HEK293T (cell line): ENCODE measurements around the gene ADK.

Experiments
- CTCF ChIA-PET: fragments of 350-600 bp; formaldehyde crosslinking; extraction: SDS; loops from one replicate; lab custom pipeline; 2021; ENCODE audit warnings: antibody characterized with exemption, inconsistent platforms; lab: Yijun Ruan, JAX
- POLR2A ChIA-PET: fragments of 350-600 bp; formaldehyde crosslinking; extraction: SDS; loops from one replicate; lab custom pipeline; 2020; ENCODE audit warnings: antibody characterized with exemption, inconsistent platforms; lab: Yijun Ruan, JAX
- DNase-seq: peaks from one replicate; pipeline ENCODE4 v3.0.0; 2012; ENCODE audit warnings: mixed read lengths; ENCODE audit errors: extremely low spot score
- ARNT ChIP-seq: fragments of 450-650 bp; IDR thresholded peaks from 2 replicates; pipeline ENCODE4 v1.6.1; 2017; ENCODE audit warnings: mild to moderate bottlenecking
- BHLHE40 ChIP-seq: fragments of 450-650 bp; IDR thresholded peaks from 2 replicates; pipeline ENCODE4 v1.6.1; 2016; ENCODE audit warnings: mild to moderate bottlenecking, moderate library complexity, borderline replicate concordance
- CTBP1 ChIP-seq: fragments of 450-650 bp; IDR thresholded peaks from 2 replicates; pipeline ENCODE4 v1.6.1; 2016; ENCODE audit warnings: borderline replicate concordance
- ELF4 ChIP-seq: fragments of 450-650 bp; IDR thresholded peaks from 2 replicates; pipeline ENCODE4 v1.6.1; 2017; ENCODE audit warnings: antibody characterized with exemption
- FOXA1 ChIP-seq: fragments of 450-650 bp; IDR thresholded peaks from 2 replicates; pipeline ENCODE4 v1.6.1; 2016; ENCODE audit warnings: mild to moderate bottlenecking
- FOXK2 ChIP-seq: fragments of 450-650 bp; IDR thresholded peaks from 2 replicates; pipeline ENCODE4 v1.6.1; 2016; ENCODE audit warnings: mild to moderate bottlenecking
- FOXM1 ChIP-seq: fragments of 450-650 bp; IDR thresholded peaks from 2 replicates; pipeline ENCODE4 v1.6.1; 2017; ENCODE audit warnings: mild to moderate bottlenecking, borderline replicate concordance
- HDGF ChIP-seq: fragments of 450-650 bp; IDR thresholded peaks from 2 replicates; pipeline ENCODE4 v1.6.1; 2017; ENCODE audit warnings: antibody characterized with exemption, borderline replicate concordance
- L3MBTL2 ChIP-seq: fragments of 450-650 bp; conservative IDR thresholded peaks from 2 replicates; pipeline ENCODE4 v1.6.1; 2016; ENCODE audit warnings: mild to moderate bottlenecking
- LEF1 ChIP-seq: fragments of 450-650 bp; IDR thresholded peaks from 2 replicates; pipeline ENCODE4 v1.6.1; 2017; ENCODE audit warnings: mild to moderate bottlenecking, borderline replicate concordance
- NFRKB ChIP-seq: fragments of 450-650 bp; IDR thresholded peaks from 2 replicates; pipeline ENCODE4 v1.6.1; 2016; ENCODE audit warnings: mild to moderate bottlenecking, moderate library complexity
- SP1 ChIP-seq: fragments of 450-650 bp; IDR thresholded peaks from 2 replicates; pipeline ENCODE4 v1.6.1; 2017
- SUZ12 ChIP-seq: fragments of 450-650 bp; IDR thresholded peaks from 2 replicates; pipeline ENCODE4 v1.6.1; 2016; ENCODE audit warnings: mild to moderate bottlenecking
- TARDBP ChIP-seq: fragments of 450-650 bp; IDR thresholded peaks from 2 replicates; pipeline ENCODE4 v1.6.1; 2016
- ZNF384 ChIP-seq: fragments of 450-650 bp; IDR thresholded peaks from 2 replicates; pipeline ENCODE4 v1.6.1; 2016
- TF ChIP-seq, protein P1 (sequence below): fragments of 450-650 bp; IDR thresholded peaks from 2 replicates; pipeline ENCODE4 v1.6.1; 2016

Gene ADK

DNA sequence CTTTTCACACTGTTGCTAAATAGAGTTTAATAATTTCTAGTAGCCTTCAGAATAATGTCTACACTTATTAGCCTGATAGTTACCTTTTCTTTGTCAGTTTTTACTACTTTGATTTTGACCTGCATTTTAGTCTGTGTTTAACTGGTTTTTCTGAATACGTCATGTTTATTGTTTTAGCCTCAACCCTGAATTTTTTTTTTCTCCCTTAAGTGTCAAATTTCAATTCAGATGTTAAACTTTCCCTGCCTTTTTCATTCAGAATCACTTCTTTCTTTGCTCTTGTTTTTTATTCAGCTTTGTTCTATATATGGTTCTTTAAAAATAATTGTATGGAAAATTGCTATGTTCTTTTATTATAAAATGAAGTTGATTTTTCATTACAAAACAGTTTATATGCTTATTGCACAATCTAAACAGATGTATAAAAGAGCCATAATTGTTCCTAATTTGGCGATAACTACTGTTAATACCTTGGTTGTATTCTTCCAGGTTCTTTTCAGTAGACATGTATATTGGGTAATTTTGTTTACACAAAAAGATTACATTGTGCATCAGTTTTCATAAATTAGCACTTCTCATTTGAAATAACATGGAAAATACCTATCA is 159.7 kb downstream of the ADK start:
- TF ChIP-seq ZNF384 (peak; percentile 98), TARDBP (no peak)
- DNase-seq, result no peak
- CTCF ChIA-PET, result no interaction called here
- POLR2A ChIA-PET, result no interaction called here

- no peak for DNase-seq
- no peak for TF ChIP-seq ZNF384
- TF ChIP-seq FOXK2, result no peak
- no peak for TF ChIP-seq FOXM1
- TF ChIP-seq, protein P1, sequence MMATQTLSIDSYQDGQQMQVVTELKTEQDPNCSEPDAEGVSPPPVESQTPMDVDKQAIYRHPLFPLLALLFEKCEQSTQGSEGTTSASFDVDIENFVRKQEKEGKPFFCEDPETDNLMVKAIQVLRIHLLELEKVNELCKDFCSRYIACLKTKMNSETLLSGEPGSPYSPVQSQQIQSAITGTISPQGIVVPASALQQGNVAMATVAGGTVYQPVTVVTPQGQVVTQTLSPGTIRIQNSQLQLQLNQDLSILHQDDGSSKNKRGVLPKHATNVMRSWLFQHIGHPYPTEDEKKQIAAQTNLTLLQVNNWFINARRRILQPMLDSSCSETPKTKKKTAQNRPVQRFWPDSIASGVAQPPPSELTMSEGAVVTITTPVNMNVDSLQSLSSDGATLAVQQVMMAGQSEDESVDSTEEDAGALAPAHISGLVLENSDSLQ, result no peak
- TF ChIP-seq TARDBP, result no peak
- TF ChIP-seq NFRKB, result no peak
- no peak for TF ChIP-seq ELF4
- no peak for TF ChIP-seq HDGF
- TF ChIP-seq SUZ12, result no peak
- no peak for TF ChIP-seq FOXA1
- no peak for TF ChIP-seq ARNT
- TF ChIP-seq CTBP1, result no peak
- TF ChIP-seq BHLHE40, result no peak
- ChIA-PET POLR2A (no interaction called here), CTCF (no interaction called here)
These were observed 163.1 kb downstream of the ADK start for GRCh38 chr10:74314166-74314565.

DNA sequence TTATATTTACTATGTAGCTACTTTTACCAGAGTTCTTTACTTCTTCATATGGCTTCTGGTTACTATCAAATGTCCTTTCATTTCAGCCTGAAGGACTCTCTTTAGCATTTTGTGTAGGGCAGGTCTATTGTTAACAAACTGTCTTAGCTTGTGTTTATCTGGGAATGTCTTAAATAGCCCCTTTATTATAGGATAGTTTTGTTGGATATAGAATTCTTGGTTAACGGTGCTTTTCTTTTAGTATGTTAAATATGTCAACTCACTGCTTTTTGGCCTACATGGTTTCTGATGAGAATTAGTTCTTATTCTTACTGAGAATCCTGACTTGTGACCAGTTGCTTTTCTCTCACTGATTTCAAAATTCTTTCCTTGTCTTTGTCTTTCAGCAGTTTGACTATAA is 169.0 kb downstream of the ADK start:
- DNase-seq, result no peak
- POLR2A ChIA-PET, result no interaction called here
- CTCF ChIA-PET, result no interaction called here
- TF ChIP-seq NFRKB, result no peak
- TF ChIP-seq, protein P1, result no peak

DNA sequence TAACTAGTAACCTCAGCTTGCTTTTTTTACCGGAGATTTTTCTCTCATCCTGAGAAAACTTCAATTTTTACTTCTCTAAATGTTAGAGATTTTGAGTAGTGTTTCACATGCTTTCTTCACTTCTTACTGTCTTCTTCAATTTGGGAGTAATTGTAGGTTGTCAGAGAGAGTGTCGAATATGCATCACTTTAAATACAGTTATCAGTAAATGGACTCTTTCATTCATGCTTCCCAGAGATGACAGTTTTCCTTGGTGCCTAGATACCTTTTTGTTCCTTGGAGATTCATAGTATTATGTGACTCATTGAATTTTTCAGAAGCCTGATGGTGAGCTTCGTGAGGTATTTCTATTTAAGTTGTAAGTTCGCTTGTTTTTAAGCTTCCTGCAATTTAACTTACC is 169.7 kb downstream of the ADK start:
- CTCF ChIA-PET, result no interaction called here
- POLR2A ChIA-PET, result no interaction called here
- no peak for DNase-seq
- TF ChIP-seq FOXK2 (no peak), CTBP1 (no peak), FOXM1 (no peak), FOXA1 (no peak), L3MBTL2 (no peak), NFRKB (no peak), SUZ12 (no peak), TARDBP (no peak), ARNT (no peak), BHLHE40 (no peak), SP1 (no peak), HDGF (no peak), ZNF384 (no peak), LEF1 (no peak), ELF4 (no peak)
- TF ChIP-seq, protein P1, result no peak

- CTCF ChIA-PET, result no interaction called here
- POLR2A ChIA-PET, result no interaction called here
- no peak for TF ChIP-seq BHLHE40
- DNase-seq, result no peak
These were observed 171.1 kb downstream of the ADK start for GRCh38 chr10:74322141-74322540.

GRCh38 chr10:74322565-74322964 is 171.5 kb downstream of the ADK start:
- ChIA-PET CTCF (no interaction called here), POLR2A (no interaction called here)
- TF ChIP-seq SP1 (no peak), TARDBP (no peak), BHLHE40 (no peak), ZNF384 (no peak), CTBP1 (no peak), FOXK2 (no peak), L3MBTL2 (no peak), ELF4 (no peak), LEF1 (no peak), FOXA1 (no peak), SUZ12 (no peak), NFRKB (no peak), HDGF (no peak), ARNT (no peak)
- TF ChIP-seq, protein P1, result no peak
- DNase-seq, result no peak

DNA sequence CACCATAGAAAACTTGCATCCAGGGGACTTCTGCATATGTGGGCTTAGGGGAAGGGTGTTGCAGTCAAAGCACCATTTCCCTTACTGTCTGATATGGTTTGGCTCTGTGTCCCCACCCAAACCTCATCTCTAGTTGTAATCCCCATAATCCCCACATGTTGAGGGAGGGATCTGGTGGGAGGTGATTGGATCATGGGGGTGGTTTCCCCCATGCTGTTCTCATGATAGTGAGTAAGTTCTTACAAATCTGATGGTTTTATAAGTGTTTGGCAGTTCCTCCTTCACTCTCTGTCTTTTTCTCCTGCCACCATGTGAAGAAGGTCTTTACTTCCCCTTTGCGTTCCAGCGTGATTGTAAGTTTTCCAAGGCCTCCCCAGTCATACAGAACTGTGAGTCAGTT is 177.4 kb downstream of the ADK start:
- ChIA-PET POLR2A (no interaction called here), CTCF (no interaction called here)
- TF ChIP-seq BHLHE40, result no peak
- no peak for TF ChIP-seq TARDBP
- no peak for TF ChIP-seq ELF4
- no peak for DNase-seq
